COLO829 (cell line): Measurements from ENCODE around the gene ARHGAP22.
A peak's percentile ranks its signal among the peaks of the same experiment; 100 is the strongest.

ENCODE experiments used
- DNase-seq: peaks from one replicate; pipeline ENCODE4 v3.0.0; 2012; ENCODE audit warnings: low spot score

ARHGAP22 gene

GRCh38 chr10:48511875-48512231 is 93.0 kb downstream of the ARHGAP22 start:
- DNase-seq = no peak

DNA sequence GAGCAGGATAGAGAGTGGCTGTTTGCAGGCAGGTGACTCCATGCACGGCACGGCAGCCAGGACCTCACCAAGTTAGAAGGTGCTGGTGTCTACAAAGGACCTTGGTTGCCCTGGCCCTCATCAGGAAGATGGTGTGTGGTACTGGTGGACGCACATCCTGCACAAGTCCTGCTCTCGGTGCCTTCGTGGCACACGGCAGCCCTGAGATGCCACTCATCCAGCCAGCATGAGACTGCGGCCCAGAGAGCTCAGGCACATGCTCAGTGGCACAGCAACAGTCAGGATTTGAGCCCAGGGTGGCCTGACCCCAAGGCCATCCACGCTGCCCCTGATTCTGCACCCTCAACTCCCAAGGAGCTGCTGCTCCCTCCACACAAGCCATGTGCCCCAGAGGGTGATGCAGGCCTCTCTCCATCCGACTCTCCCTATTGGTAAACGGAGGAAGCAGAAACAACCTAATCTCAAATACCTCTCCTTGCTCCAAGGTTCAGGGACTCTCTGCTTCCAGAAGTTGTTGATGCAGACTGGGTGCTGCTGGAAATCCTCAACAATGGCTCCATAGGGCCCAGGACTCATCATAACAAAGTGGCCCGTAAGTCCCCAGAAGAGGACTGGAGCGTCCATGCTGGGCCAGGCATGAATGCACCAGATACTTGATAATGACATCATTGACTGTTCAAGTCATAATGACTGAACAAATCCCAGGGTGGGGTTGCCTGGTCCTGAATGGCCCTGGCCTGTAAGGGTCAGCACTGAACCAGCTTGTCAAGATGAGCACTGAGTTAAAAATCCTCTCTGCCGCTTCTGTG is 93.6 kb downstream of the ARHGAP22 start:
- no peak for DNase-seq

DNA sequence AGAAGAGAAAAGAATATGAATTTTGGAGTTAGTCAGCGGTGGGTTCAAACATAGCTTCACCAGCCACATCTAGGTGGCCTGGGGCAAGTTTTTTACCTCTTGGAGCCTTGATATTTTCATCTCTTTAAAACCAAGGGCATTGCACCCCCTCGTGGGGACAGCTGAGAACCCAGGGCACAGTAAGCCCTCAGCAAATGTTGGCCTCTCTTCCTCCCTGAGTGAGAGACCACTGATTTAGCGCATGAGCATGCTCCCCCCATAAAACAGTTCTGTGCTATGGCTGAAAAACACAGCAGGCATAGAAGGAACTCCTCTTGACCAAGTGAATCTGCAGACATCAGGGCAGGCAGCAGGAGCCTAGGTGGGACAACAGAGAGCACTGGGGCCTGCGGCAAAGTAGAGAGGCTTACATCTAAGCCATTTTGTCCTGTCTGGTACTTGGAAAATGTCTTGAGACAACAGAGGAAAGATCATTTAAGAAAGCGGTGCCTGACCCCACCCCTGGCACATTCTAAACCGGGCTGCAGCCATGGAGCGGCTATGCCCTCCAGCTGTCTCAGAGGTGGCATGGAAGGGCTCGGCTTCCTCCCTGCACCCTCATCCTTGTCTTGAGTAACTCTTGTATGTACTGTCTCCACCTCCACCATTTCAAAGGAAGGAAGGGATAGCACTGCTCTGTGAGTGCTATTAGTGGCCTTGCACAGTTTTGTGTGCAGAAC is 94.7 kb downstream of the ARHGAP22 start:
- DNase-seq = no peak

- peak; percentile 64 for DNase-seq
Measured at GRCh38 chr10:48508791-48509772, 95.8 kb downstream of the ARHGAP22 start.

DNA sequence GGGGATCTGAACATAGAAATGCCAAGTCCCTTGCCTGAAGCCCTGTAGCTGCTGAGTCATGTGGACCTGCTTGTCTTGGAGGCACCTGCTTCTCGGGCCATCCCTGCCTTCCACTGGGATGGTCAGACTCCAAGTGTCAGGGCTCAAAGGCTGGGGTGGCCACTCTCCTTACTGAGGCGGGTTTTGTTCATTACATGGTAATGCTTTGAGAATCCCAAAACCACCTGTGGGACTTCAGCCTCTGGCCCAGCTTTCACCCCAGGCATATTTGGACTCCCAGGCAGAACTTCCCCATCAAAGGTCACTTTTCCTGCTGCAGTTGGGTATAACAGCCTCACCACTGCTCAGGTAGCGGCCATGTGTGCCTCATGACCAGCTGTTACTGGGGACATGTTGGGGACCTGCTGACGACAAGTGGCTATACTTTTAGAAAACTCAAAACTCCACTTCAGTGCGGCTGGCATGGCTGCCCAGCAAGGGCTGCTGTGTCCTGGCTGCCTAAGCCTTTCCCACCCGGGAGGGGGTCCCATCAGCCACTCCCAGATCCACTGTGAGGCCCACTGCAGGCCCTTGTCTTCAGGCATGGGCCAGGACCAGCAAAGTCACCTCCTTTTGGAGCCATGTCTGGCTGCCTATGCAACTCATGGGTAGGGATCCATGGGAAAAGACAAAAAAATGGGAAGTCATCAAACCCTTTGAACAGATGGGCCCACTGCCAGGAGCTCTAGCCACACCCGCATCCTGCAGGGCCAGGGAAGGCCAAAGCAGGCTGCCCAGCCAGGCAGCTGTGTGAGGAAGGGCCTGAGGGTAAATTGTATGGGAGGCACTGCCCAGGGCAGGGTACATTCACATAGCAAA is 96.7 kb downstream of the ARHGAP22 start:
- no peak for DNase-seq

- no peak for DNase-seq
Measured at GRCh38 chr10:48507494-48507893, 97.4 kb downstream of the ARHGAP22 start.

DNA sequence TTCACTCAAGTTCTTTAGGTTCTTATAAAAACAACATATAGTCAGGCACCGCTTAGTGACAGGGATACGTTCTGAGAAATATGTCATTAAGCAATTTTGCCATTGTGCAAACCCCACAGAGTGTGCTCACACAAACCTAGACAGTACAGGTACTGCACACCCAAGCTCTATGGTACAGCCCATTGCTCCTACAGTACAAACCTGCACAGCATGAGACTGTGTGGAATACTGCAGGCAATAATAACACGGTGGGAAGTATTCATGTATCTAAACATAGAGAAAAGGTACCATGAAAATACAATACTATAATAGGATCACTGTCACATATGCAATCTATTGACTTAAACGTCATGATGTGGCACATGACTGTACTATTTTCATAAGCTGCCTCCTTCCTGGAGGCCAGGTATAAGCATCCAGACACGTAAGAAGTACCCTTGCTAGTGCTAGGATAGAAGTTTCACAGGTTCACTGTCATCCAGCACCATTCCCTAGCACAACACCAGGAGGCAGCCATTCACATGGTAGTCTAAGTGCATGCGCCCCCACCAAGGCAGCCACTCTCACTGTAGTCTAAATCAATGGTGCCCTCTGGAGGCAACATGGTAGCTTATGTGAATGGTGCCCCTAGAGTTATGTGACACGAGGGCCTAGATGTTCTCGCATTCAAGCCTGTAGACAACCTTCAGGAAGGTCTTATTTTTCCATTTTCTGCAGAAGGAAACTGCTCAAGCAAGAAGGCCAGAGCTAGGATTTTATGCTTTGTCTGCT is 98.5 kb downstream of the ARHGAP22 start:
- DNase-seq = peak; percentile 42

DNA sequence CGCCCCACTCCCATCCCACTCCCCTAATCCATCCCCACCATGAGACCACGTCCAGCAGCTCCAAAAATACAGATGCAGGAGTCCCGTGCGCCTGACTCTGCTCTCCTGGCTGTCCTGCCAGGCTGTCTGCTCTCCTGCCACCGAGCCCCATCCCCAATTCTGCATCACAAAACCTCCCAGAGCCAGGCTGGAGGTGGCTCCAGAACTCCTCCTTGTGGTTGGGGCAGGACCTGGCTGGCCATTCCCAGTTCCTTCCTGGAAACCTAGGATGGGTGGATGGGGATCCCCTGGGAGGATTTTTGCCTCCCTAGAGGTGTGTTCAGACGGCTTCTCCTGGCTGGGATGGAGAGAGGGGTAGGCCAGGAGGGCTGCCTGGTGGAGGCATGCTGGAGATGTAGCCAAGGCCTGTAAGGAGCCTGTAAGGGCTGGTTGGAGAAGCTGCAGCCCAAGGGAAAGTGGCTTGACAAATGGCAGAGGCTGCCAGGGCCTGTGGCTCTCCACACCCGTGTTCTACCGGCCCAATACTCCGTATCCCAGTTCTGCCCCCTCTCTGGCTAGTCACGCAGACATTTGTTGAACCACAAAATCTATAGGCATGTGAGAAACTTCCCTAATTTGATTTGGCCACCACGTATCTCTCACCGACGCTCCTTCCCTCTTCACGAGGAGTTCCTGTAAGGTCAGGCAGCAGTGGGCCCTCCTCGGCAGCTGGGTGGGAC is 99.3 kb downstream of the ARHGAP22 start:
- DNase-seq = no peak

GRCh38 chr10:48504141-48504885 is 100.6 kb downstream of the ARHGAP22 start:
- no peak for DNase-seq

DNA sequence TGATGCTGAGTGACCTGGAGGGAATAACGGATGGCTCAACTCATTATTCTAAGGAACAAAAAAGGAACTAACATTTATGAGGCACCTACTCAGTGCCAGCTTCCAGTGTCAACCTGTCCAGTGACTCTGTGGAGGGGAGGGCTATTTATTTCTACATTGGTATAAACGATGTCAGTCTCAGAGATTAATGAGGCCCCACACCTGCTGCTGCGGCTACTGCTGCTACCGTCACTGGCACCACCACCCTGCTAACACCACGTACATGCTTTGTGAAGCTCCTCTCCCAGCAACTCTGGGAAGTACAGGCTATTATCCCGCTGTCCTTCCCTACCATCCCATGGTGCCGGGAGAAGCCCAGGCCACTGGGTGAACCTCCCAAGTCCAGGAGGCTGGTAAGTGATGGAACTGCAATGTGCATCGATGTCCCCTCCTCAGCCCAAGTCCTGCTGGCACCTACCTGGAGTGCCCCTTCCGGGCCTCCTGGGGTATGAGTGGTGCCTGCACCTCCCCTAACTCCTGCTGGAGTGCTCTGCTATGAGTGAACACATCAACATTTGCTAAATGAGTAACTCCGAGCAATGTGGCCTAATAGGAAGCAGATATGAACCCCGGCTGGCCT is 101.5 kb downstream of the ARHGAP22 start:
- no peak for DNase-seq

DNA sequence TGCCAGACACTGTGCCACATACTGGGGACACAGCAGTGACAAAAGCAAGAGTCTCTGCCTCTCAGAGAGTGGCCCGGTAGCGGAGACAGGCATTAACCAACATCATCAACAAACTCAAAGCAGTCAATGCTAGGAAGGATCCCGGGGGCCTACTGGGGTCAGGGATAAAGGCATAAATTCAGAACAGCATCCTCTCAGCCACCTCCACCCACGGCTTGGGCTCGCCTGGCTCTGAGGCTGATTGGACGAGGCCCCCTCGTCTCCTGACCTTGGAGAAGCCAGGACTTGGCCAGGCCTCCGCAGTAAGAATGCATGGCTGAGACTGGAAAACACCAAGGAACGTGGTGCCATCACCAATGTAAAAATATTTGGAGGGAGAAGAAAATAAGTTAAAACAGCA is 102.1 kb downstream of the ARHGAP22 start:
- DNase-seq = no peak

DNA sequence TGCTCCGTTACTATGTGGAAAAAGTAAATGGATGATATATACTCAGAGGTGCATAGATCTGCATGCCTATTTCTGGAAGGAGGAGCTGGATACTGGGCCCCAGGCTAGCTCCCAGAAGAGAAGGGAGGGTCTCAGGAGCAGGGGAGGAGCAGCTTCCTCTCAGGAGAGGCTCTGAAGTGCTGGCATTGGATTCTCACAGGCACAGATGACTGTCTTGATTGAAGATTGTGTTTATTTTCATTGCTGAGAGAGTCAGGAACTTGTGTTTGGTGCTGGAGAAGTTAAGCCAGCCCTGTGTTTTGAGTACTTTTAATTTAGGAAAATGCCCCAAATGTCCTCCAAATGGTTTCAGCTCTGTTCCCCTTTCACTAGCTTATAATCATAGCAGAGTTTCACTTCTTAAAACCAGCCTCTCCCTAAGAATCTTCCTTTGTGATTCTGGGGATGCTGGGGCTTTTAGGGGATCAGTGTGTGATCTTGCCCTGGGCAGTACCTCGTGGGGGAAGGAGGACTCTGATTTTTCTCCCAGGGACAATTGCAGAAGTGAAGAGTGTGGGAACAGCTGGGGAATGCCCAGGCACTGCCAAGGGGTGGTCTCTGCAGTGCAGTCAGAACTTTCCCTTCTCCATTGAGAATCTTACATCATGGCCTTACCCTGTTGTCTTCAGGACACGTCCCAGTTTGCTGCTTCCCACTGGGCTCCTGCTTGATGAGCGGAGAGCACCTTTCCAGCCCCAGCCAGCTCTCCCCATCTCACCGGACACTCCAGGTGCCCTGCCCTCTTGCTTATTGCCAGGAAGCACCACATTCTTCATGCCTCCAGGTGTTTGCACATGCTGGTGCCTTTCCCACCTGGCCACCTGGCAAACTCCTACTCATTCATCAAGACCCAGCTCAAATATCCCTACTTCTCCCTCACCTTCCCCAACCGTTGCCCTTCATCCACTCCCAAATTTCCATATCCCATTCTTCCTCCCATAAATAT is 102.8 kb downstream of the ARHGAP22 start:
- DNase-seq = no peak

- no peak for DNase-seq
Measured at GRCh38 chr10:48501226-48501625, 103.6 kb downstream of the ARHGAP22 start.

DNA sequence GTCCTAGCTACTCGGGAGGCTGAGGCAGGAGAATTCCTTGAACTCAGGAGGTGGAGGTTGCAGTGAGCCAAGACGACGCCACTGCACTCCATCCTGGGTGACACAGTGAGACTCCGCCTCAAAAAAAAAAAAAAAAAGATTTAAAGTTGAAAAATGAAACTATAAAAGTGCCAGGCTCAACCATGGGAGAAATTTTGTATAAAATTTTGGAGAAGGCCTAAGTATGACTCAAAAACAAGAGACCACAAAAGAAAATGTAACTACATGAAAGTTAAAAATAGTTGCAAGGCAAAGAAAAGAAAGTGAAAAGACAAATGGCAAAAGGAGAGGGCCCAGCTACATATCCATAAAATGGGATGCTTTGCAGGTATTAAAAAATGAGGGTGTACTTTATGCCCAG is 104.1 kb downstream of the ARHGAP22 start:
- DNase-seq = no peak

- no peak for DNase-seq
Measured at GRCh38 chr10:48498940-48499510, 105.8 kb downstream of the ARHGAP22 start.

GRCh38 chr10:48497780-48498770 is 106.8 kb downstream of the ARHGAP22 start:
- DNase-seq = no peak
